Ovary (tissue), 3 donors: ENCODE results near the gene KRTAP4-16.
"Not testable (repeated sequence)": the region's sequence is repeated elsewhere in the genome, so short reads cannot be mapped to it uniquely, and the experiment has no call there.

Source experiments
- CTCF ChIP-seq, 3 donors: fragments of 450-650 bp in 2 of 3; fragments of 200-600 bp in 1 of 3; IDR thresholded peaks; one replicate each; pipeline versions ENCODE4 v1.5.1 to v1.8.0; 2016 to 2022; ENCODE audit warnings: antibody characterized with exemption in 3 of 3, mild to moderate bottlenecking in 1 of 3
- POLR2A ChIP-seq: fragments of 450-650 bp; IDR thresholded peaks from one replicate; pipeline ENCODE4 v1.6.1; 2017; ENCODE audit warnings: antibody characterized with exemption, mild to moderate bottlenecking, moderate library complexity
- donor health status: DM: no; HTN: no; CAD: no.

GRCh38 chr17:41099682-41100480 is 2.1 kb downstream of the KRTAP4-16 start:
- TF ChIP-seq CTCF (IDR thresholded peaks at IDR 0.05); POLR2A: not testable (repeated sequence)
